HG02970 (cell line): Measurements from ENCODE around the gene TNFRSF8.

ENCODE experiments used
- ATAC-seq: cut with Tn5 transposase; IDR thresholded peaks from one replicate; pipeline ENCODE4 v1.9.1; 2021; ENCODE audit warnings: mild to moderate bottlenecking, moderate library complexity, moderate number of reproducible peaks; ENCODE audit not compliant: unreplicated experiment, low FRiP score

TNFRSF8 gene

DNA sequence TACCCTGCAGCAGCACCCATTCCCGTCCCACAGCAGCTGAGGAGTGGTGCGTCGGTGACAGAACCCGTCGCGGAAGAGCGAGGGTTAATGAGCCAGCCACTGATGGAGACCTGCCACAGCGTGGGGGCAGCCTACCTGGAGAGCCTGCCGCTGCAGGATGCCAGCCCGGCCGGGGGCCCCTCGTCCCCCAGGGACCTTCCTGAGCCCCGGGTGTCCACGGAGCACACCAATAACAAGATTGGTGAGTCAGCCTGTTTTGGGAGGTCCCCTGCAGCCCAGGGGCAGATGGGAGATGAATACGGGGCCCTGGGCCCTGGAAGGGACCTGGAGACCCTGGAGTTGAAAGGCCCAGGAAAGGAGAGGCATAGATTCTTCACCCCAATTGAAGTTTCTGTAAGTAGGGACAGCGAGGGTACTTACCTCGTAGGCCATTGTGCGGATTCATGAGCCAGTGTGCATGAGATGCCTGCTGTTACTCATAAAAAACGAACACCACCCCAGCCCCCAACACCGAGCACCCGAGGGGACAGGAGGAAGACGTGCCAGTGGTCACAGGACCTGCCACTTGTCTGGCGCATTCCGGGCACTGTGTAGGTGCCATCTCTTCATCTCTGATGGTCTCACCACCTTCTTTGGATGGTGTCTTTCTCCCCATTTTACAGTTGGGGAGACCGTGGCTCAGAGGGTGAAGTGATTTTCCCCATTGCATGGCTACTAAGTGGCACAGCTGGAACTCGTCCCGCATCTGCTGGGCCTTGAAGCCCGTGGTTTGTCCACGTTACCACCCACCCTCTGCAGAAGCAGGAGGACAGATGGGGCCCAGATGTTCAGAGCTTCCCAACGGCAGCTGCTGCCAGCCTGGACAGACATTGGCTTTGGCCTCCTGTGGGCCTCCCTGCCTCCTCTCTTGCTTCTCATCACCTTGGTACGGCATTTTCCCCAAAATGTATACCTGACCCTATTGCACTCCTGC lies 75.4 kb downstream of the TNFRSF8 start:
- ATAC-seq, result no peak

DNA sequence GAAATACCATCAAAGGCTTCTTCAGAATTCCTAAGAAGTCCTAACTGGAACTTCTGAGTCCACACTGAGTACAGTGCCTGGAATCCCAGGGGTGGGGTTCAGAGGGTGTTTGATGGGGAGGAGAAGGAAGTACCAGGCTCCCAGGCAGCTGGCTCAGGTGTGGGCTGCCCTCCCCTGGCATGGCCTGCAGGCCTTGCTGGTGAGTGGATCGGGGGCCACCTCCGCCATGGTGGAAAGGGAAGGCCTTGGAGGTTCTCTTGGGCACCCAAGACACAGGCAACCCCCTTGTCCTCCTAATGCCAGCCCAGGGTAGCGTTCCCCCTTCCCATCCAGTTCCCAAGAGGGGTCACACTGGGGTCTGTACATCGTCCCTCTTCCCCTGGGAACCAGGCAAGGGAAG lies 76.9 kb downstream of the TNFRSF8 start:
- ATAC-seq, result no peak

DNA sequence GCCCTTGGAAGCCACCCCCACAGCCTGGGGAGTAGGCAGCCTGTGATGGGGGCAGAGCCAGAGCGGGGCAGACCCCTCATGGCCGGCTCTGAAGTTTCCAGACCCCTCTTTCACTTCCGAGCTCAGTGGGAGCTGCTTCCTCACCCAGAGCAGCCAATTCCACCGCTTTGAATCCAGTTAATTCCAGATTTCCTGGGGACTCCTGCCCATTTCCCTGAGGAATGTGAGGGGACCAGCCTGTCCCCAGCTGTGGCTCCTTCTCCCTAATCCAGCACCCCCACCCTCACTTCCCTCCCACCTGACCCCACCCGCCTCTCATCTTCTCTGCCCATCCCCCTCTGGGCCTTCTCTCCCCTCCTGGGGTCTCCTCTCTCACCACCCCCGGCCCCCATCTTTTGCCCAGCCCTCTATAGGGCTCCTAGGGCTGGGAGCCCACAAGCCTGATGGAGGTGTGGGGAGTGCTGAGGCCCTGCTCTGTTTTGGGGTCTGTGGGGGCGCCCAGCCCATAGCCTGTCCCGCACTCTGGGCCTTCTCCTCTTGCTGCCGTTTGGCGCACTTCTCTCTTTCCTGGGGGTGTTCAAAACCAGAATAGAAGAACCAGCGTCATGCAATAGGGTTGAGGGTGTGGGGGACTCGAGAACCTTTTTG lies 77.5 kb downstream of the TNFRSF8 start:
- no peak for ATAC-seq

DNA sequence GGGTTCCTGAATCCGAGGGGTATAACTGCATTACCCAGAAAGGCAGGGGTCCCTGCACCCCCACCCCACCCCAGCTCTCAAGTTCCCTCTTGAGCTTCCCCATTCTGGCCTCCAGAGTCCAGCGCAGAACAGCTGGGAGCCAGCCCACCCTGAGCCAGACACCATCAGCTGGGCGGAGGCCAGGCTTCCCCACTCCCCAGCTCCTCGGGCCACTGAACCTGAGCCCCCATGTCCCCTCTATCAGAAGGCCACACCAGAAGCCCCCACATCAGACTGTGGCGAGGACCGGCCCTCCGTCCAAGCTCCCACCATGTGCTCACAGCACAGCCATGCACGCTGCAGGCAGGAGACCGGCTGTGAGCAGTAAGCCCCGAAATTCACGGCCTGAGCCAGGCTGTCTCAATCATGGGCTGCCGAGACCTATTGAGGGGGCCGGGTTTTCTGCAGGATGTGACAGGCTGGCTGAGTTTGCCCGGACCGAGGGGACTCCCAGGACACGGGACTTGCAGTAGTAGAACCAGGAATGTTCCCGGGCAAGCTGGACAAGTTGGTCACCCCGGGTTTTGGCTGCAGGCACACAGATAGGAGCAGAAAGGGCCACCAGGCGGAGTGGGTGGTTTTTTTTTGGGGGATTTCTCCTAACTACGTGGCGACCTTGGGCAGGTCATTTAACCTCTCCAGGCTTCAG lies 78.2 kb downstream of the TNFRSF8 start:
- ATAC-seq, result no peak

DNA sequence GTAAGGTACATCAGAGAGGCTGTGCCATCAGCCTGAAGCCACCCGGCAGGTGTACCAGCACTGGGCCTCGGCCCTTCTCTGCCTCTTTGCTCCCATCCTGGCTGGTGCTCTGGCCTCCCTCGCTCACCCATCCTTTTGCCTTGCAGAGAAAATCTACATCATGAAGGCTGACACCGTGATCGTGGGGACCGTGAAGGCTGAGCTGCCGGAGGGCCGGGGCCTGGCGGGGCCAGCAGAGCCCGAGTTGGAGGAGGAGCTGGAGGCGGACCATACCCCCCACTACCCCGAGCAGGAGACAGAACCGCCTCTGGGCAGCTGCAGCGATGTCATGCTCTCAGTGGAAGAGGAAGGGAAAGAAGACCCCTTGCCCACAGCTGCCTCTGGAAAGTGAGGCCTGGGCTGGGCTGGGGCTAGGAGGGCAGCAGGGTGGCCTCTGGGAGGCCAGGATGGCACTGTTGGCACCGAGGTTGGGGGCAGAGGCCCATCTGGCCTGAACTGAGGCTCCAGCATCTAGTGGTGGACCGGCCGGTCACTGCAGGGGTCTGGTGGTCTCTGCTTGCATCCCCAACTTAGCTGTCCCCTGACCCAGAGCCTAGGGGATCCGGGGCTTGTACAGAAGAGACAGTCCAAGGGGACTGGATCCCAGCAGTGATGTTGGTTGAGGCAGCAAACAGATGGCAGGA lies 79.2 kb downstream of the TNFRSF8 start:
- no peak for ATAC-seq

DNA sequence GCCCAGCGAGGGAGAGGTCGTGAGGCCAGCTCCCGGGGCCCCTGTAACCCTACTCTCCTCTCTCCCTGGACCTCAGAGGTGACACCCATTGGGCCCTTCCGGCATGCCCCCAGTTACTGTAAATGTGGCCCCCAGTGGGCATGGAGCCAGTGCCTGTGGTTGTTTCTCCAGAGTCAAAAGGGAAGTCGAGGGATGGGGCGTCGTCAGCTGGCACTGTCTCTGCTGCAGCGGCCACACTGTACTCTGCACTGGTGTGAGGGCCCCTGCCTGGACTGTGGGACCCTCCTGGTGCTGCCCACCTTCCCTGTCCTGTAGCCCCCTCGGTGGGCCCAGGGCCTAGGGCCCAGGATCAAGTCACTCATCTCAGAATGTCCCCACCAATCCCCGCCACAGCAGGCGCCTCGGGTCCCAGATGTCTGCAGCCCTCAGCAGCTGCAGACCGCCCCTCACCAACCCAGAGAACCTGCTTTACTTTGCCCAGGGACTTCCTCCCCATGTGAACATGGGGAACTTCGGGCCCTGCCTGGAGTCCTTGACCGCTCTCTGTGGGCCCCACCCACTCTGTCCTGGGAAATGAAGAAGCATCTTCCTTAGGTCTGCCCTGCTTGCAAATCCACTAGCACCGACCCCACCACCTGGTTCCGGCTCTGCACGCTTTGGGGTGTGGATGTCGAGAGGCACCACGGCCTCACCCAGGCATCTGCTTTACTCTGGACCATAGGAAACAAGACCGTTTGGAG lies 80.0 kb downstream of the TNFRSF8 start:
- ATAC-seq, result no peak

DNA sequence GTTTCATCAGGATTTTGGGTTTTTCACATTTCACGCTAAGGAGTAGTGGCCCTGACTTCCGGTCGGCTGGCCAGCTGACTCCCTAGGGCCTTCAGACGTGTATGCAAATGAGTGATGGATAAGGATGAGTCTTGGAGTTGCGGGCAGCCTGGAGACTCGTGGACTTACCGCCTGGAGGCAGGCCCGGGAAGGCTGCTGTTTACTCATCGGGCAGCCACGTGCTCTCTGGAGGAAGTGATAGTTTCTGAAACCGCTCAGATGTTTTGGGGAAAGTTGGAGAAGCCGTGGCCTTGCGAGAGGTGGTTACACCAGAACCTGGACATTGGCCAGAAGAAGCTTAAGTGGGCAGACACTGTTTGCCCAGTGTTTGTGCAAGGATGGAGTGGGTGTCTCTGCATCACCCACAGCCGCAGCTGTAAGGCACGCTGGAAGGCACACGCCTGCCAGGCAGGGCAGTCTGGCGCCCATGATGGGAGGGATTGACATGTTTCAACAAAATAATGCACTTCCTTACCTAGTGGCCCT lies 80.6 kb downstream of the TNFRSF8 start:
- no peak for ATAC-seq

DNA sequence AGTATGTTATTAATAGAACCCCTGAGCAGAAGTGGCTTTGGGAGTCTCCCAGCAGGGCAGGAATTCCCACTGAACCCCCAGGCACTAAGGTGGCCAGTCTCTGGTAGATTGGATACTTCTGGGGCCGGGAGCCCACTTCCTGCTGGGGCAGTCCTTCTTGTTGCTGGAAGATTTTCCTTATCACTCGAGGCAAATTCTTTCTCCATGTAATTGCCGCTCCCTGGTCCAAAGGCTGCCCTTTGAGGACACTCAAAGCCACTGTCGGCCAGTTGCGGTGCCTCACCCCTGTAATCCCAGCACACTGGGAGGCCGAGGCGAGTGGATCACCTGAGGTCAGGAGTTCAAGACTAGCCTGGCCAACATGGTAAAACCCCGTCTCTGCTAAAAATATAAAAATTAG lies 81.1 kb downstream of the TNFRSF8 start:
- ATAC-seq, result no peak

DNA sequence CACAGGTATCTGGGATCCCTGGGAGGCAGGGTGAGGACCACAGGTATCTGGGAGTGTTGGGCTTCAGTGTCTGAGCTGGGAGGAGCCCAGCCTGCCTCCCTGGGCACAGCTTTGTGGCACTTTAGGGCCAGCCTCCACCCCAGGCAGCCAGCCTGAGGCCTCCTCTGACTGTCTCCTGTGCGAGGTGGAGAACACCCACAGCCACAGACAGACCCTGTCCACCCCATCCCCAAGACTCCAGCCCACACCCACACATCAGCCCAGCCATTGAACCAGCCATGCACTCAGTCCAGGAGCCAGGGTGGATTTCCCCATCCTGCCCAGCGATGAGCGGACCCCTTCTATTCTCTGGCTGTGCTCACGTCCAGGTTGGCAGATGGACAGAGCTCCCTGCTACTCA lies 81.9 kb downstream of the TNFRSF8 start:
- no peak for ATAC-seq

DNA sequence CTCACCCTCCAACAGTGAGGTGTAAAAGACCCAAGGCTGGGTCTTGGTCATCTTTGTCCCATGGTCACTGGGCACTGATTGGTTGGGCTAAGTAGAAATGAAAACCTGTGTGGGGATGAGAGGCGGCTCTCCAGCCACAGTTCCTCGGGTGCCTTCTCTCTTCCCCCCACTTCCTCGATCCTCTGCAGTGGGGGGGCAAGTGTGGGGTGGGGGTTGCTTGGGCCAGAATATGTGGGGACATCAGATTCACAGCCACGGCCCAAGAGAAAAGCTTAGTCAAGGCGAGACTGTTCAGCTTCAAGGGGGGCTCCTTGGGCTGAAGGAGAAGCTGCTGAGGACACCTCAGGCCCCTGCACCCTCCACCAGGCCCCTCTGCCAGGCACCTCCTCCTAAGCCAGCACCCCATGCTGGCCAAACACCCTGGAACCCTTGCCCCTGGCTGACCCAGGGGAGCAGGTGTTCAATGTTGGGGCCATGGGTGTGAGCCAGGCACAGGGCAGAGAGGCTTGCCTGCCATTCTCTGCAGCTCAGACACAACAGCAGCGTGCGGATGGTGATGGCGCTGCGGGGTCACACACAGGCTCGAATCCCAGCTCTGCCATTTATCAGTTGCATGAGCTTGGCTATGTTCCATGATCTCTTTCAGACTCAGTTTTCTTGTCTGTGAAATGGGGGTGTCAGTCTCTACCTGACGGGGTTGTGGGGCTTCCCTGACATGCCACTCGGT lies 82.7 kb downstream of the TNFRSF8 start:
- no peak for ATAC-seq

DNA sequence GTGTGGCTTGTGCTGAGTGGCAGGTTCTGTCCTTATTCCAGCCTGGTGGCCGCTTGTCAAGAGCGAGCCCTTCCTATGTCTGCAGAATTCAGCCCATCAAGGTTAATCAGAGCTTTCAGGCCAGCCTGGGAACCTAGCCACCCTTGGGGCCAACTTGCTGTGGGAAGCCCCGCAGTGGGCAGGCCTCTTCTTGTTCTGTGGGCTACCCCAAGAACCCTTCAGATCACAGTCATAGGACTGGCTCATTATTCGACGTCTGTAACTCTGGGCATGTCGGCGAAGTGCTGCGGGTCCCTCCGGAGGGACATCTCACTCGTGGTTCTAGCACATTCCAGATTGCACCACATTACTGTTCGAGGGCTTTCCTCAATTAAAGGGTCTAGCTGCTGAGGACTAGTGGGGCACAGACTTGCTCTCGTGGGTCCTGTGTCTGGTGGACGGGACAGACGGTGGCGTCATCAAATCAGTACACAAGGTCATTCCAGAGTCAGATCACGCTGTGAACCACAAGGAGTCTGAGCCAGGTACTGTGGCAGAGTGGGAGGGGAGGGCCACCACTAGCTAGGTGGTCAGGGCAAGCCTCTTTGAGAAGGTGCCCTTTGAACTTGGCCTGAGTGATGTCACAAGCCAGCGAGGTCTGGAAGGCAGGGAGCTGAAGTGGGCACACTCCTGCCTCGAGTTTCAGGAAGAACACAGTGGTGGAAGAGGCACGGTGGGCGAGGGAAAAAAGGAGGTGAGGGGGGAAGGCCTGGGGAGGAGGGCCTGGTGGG lies 83.4 kb downstream of the TNFRSF8 start:
- no peak for ATAC-seq

DNA sequence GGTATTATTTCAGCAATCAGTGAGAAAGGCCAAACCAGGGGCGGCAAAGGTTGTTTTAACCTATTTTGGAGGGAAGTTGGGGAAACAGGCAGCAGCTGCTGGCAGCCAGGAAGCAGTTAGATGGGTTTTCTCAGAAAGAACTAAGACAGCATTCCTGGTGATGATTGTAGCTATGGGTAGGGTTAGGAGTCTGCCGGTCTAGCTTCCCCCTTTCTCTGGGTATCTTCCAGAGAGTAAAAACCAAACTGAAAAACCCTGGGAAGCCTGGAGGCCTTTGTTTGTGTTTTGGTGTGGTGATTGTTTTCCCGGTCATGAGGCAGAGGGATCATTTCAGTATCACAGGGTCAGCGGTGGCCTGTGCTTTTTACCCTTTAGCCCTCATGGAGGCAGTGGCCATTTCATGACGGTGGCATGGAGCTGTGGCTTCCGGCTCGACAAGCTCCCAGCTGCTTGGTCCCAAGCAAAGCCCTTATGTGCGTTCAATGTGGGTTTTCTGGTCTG lies 84.1 kb downstream of the TNFRSF8 start:
- no peak for ATAC-seq

DNA sequence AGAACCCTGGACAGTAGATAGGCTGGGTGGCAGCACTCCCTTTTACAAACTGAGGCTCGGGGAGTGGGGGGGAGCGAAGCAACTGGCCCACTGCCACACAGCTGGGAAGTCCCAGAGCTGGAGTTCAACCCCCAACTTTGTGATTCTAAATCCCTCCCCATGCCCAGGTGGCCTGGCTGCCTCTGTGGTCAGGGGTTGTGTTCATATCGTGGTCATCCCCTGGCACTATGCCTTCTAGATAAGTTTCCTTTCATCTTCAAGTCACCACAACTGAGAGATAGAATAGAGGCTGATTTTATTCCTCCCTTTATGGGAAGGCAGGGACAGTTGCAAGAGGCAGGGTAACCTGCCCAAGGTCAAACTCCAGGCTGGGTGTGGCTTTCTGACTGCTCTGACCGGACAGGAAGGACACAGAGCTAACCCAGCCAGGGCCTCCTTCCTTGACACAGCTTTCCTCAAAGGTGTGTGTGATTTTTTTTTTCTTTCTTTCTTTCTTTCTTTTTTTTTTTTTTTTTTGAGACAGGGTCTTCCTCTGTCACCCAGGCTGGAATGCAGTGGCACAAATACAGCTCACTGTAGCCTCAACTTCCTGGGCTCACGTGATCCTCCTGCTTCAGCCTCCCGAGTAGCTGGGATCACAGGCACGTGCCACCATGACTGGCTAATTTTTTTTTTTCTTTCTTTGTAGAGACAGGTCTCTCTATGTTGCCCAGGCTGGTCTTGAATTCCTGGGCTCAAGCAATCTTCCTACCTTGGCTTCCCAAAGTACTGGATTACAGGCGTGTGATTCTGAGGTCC lies 85.3 kb downstream of the TNFRSF8 start:
- ATAC-seq, result no peak

DNA sequence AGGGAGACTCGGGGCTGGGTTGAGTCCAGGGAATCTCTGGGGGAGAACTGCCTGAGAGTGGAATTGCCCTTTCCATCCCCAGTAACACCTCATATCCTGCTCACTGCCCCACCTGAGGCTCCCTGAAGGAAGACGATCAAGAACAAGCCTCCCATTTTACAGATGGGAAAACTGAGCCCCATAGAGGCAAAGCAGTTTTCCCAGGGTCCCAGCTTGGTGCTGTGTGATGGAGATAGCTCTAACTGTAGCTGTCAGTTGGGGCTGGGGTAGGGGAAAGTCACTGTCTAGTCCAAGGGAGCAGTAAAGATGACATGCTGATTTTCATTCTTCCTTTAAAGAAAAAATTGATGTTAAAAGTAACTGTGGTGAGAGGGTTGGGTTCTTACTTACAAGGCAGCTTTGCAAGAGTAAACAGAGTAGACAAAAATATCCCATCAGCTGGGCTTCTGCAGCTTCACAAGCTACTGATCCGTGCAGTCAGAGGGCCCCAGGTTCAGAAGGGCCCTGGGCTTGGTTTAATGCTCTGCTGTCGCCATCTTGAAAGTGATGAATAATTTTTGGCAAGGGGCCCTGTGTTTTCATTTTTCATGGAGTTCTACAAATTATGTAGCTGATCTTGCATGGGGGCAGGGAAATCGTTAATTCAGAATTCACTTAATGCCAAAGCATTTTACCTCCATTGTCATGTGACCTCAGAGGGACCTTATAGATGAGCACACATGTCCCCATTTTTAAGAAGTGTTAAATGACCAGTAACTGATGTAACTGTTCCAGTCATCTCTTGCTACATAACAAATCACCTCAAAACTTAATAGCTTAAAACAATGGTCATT lies 86.1 kb downstream of the TNFRSF8 start:
- ATAC-seq, result no peak

DNA sequence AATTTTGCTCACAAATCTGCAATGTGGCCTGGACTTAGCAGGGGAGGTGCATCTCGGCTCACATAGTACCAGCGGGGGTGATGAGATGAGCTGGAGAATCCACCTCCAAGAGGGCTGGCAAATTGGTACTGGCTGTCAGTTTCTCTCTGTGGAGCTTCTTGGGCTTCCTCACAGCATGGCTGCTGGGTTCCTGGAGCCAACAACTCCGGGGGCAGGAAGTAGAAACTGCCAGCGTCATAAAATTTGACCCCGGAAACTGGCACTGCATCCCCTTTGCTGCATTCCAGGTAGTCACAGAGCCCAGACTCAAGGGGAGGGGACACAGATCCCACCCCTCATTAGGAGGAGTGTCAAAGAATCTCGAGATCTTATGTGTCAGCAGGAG lies 86.7 kb downstream of the TNFRSF8 start:
- no peak for ATAC-seq

DNA sequence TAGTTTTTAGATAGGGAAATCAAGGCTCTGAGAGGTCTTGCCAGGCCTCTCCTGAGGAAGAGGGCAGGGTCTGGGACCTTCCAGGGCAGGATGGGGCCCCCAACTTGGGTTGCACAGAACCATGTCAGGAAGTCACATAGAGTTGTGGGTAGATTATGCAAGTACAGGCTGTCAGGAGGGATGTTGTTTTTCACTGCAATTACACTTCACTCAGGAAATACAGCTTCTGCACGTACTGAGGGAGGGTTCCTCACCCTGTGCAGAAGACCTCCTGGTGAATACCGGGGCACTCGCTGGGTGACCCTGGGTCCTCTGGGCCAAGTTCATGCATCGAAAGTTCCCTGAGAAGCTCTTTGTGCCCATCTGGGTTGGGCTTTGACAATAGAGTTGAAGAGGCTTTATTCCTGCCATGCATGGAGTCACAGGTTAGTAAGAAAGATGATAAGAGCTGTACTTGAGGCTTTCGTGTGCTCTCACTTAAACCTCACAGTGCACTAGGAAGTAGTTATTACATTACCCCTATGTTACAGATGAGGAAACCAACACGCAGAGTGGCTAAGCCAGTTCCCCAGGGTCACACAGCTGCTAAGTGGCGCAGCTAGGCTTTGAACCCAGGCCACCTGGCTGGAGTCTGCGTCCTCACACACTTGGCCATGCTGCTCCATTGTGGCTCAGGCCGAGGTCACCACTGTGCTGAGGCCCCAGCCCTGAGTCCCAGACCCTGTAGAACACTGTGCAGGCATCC lies 87.5 kb downstream of the TNFRSF8 start:
- no peak for ATAC-seq
